ENCODE results near the gene FAM149A.

FAM149A gene

GRCh38 chr4:186107947-186108346 is 3.4 kb downstream of the FAM149A start:
- Histone ChIP-seq H3K27me3 (replicated peaks) (peaks cover 25% of the 10 kb centered on the region), H3K4me3 (ENCODE audit: low read depth, low read length) (no peak overlapping the region), H3K27ac (no peak overlapping the region), H3K36me3 (replicated peaks) (no peaks in the 10 kb centered on the region)
- in situ Hi-C loops (cut with HindIII; ENCODE audit: low pct_ligation_motif_present, low sequenced_read_pairs), result no loop called here
- no peak for DNase-seq
- TF ChIP-seq CTCF (IDR thresholded peaks at IDR 0.05; ENCODE audit: low read depth, low read length, missing control alignments), result no peak

GRCh38 chr4:186108391-186108790 is 3.9 kb downstream of the FAM149A start:
- DNase-seq, result no peak
- TF ChIP-seq CTCF (IDR thresholded peaks at IDR 0.05; ENCODE audit: low read depth, low read length, missing control alignments), result no peak
- H3K27ac ChIP-seq, result no peak overlapping the region
- no peaks in the 10 kb centered on the region for H3K36me3 ChIP-seq (replicated peaks)
- in situ Hi-C loops (cut with HindIII; ENCODE audit: low pct_ligation_motif_present, low sequenced_read_pairs), result no loop called here
- H3K4me3 ChIP-seq (ENCODE audit: low read depth, low read length), result no peak overlapping the region
- H3K27me3 ChIP-seq (replicated peaks), result peaks cover 25% of the 10 kb centered on the region

- DNase-seq, result no peak
- TF ChIP-seq CTCF (IDR thresholded peaks at IDR 0.05; ENCODE audit: low read depth, low read length, missing control alignments), result no peak
- Histone ChIP-seq H3K27me3 (replicated peaks) (peaks cover 20% of the 10 kb centered on the region), H3K36me3 (replicated peaks) (no peaks in the 10 kb centered on the region), H3K4me3 (ENCODE audit: low read depth, low read length) (no peak overlapping the region), H3K27ac (no peak overlapping the region)
- in situ Hi-C loops (cut with HindIII; ENCODE audit: low pct_ligation_motif_present, low sequenced_read_pairs), result no loop called here
These were observed 4.7 kb downstream of the FAM149A start for GRCh38 chr4:186109245-186109644.

GRCh38 chr4:186116697-186117096 is 12.2 kb downstream of the FAM149A start:
- peaks cover 2% of the 10 kb centered on the region for H3K27me3 ChIP-seq (replicated peaks)
- in situ Hi-C loops (cut with HindIII; ENCODE audit: low pct_ligation_motif_present, low sequenced_read_pairs), result no loop called here
- H3K36me3 ChIP-seq (replicated peaks), result no peaks in the 10 kb centered on the region
- no peak overlapping the region for H3K27ac ChIP-seq
- no peak for DNase-seq
- TF ChIP-seq CTCF (IDR thresholded peaks at IDR 0.05; ENCODE audit: low read depth, low read length, missing control alignments), result no peak
- H3K4me3 ChIP-seq (ENCODE audit: low read depth, low read length), result no peak overlapping the region

- Histone ChIP-seq H3K36me3 (replicated peaks) (no peaks in the 10 kb centered on the region), H3K27me3 (replicated peaks) (peaks cover 2% of the 10 kb centered on the region), H3K4me3 (ENCODE audit: low read depth, low read length) (no peak overlapping the region), H3K27ac (no peak overlapping the region)
- no peak for TF ChIP-seq CTCF (IDR thresholded peaks at IDR 0.05; ENCODE audit: low read depth, low read length, missing control alignments)
- in situ Hi-C loops (cut with HindIII; ENCODE audit: low pct_ligation_motif_present, low sequenced_read_pairs), result no loop called here
- no peak for DNase-seq
These were observed 14.1 kb downstream of the FAM149A start for GRCh38 chr4:186118582-186118981.

- TF ChIP-seq CTCF (IDR thresholded peaks at IDR 0.05; ENCODE audit: low read depth, low read length, missing control alignments), result no peak
- Histone ChIP-seq H3K4me3 (ENCODE audit: low read depth, low read length) (no peak overlapping the region), H3K36me3 (replicated peaks) (no peaks in the 10 kb centered on the region), H3K27ac (no peak overlapping the region), H3K27me3 (replicated peaks) (peaks cover 2% of the 10 kb centered on the region)
- DNase-seq, result no peak
- in situ Hi-C loops (cut with HindIII; ENCODE audit: low pct_ligation_motif_present, low sequenced_read_pairs), result no loop called here
These were observed 16.6 kb downstream of the FAM149A start for GRCh38 chr4:186121057-186121456.

Measured in brain microvascular endothelial cell (primary cell).